Stimulated activated CD8-positive, alpha-beta memory T cell treated with anti-CD3 and anti-CD28 coated beads, Interleukin-7, amount 100 ng/mL, for 24 hours (primary cell): ENCODE data around the gene LARP4B.

ENCODE experiments used
- DNase-seq: peaks from one replicate; pipeline ENCODE4 v3.0.0-alpha.2; 2020; ENCODE audit warnings: low read depth

LARP4B gene

DNA sequence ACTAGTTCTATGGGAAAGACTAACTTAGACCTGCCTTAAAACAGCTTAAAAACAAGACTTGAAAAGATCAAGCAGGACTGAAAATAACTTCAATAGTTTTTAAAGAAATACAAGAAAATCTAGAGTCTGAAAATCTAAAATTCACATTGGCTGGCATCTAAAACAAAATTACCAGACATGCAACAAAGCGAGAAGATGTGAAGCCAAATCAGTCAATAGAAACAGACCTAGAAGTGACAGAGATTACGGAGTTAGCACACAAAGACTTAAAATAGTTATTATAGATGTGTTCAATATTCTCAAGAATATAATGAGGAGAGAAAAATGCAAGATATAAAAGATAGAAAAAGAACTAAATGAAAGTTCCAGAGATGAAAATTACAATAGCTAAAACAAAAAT, 163.7 kb downstream of the LARP4B start:
- no peak for DNase-seq

DNA sequence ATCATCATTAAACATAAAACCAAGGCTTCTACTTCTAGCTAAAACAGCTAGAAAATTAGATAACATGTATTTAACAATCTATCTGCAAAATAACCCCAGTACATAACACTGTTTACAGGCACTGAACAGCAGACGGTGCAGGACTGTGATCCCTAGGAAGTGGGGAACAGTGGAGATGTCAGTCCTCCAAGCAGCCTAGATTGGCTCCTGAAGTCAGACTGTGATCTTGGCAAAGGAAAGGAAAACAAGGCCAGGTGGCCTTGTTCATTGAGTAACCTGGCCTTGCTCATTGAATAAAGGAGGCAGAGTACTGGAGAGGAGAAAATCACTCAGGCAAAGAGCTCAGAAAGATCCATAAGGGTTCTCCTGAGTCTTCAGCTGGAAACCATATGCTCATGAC, 164.3 kb downstream of the LARP4B start:
- no peak for DNase-seq

DNA sequence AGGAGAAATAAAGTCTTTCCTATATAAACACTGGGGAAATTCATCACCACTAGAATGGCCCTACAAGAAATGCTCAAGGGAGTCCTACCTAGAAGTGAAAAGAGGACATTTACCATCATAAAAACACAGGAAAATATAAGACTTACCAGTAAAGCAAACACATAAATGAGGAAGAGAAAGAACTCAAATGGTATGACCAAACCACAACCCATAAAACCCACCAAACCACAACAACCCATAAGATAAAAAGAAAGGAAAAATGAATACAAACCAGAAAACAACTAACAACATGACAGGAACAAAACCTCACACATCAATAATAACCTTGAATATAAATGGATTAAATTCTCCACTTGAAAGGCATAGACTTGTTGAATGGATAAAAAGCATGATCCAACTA, 170.1 kb downstream of the LARP4B start:
- DNase-seq = no peak

DNA sequence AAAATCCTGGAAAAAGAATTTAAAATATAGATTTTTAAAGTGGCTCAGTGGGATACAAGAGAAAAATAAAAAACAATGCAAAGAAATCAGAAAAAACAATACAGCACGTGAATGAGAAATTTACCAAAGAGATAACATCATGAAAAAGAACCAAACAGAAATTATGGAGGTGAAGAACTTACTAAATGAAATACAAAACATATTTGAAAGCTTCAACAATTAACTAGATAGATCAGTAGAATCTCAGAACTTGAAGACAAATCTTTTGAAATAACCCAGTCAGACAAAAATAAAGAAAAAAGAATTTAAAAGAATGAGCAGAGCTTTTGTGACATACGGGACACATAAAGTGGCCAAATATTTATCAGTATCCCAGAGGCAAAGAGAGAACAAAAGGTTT, 170.9 kb downstream of the LARP4B start:
- DNase-seq = no peak

DNA sequence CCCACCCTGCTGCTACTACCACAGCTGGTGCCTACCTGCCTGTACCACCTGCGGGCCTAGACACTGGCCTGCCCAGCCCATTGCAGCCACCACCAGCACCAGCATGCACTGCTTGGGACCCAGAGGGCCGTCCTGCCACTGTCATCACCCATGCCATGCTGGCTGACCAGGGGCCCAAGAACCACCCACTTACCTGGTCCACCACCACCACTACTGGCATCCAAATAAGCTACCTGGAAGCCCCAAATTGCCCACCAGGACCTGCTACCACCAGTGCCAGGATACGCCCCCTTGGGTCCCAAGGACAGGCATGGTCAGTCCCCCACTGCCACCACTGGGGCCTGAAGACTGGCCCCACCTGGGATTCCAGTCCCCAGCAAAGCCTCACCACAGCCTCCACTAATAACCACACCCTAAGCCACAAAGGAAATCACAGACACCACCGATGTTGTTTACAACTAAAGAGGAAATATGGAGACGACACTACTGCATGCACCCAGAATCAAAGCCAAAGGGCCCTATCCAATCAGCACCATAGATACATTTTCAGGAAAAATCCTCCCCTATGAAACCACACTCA, 171.5 kb downstream of the LARP4B start:
- no peak for DNase-seq
